ENCODE data around the gene C19orf81. TPM values are rescaled to one million over a fixed set of nuclear protein-coding genes. Genes with fewer than 3 reads are reported as not detected.
A peak's percentile ranks its signal among the peaks of the same experiment; 100 is the strongest.

C19orf81 gene
- polyA plus RNA-seq, 1 donor: 0.46 TPM

DNA sequence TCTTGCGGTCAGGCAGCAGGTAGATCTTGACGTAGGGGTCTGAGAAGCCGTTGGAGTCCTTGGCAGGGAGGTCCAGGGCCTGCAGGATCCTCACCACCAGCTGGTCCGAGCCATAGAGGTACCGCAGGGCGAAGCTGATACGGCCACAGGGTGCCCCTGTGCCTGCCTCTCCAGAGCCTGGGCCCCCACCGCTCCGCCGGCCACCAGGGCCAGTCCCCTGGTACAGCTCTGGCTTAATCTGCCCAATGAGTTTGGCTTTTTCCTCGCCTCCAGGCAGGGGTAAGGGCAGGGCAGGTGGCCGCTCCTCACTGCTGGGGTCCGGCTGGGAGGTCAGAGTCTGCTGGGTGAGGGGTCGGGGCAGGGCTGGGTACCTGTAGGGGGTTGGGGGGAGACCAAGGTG, 19.4 kb upstream of the C19orf81 start:
- no peak for DNase-seq
- Histone ChIP-seq H3K4me3 (ENCODE audit: low read length) (no peak overlapping the region), H3K27me3 (ENCODE audit: control insufficient read depth, insufficient read depth, low read length) (no peaks in the 10 kb centered on the region), H3K9me3 (ENCODE audit: control insufficient read depth, low read depth, low read length) (peaks cover 7% of the 10 kb centered on the region), H3K4me1 (ENCODE audit: control insufficient read depth, insufficient read depth, low read length) (no peaks in the 10 kb centered on the region), H3K36me3 (ENCODE audit: control insufficient read depth, insufficient read depth, low read length) (no peaks in the 10 kb centered on the region), H3K27ac (ENCODE audit: low read length) (no peak overlapping the region)
- WGBS (ENCODE audit: insufficient coverage, low lambda C conversion rate): no CpG with 5 or more reads among the region's 14 CpGs

DNA sequence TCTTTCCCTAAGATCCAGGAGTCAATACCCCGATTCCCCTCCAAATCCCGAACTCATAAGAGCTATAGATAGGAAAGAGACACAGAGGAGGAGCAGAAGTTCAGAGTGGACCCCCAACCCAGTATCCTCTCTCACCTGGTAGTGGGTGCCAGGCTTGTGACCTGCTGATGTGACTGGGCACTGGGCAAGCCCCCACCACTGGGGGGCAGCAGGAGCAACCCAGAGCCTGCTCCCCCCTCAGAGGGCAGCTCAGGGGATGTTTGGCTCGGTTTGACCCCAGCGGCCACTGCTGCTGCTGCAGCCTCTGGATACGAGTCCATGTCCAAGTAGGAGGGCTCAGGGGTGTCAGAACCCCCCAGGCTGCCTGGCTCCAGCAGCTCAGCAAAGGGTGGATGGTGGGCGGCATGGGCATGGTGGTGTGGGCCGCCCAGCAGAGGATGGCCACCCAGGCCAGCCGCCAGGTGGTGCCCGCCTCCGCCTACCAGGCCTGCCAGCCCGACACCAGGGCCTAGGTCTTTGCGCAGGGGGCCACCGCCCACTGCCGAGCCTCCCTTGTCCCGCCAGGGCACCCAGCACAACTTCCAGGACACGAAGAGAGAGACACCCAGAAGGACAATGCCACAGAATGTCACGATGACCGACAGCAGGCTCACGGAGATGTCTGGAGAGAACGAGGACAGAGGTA, 17.0 kb upstream of the C19orf81 start:
- WGBS (ENCODE audit: insufficient coverage, low lambda C conversion rate): 100% methylated on average over 1 of the region's 20 CpGs
- Histone ChIP-seq H3K36me3 (ENCODE audit: control insufficient read depth, insufficient read depth, low read length) (no peaks in the 10 kb centered on the region), H3K9me3 (ENCODE audit: control insufficient read depth, low read depth, low read length) (peaks cover 7% of the 10 kb centered on the region), H3K4me1 (ENCODE audit: control insufficient read depth, insufficient read depth, low read length) (no peaks in the 10 kb centered on the region), H3K27me3 (ENCODE audit: control insufficient read depth, insufficient read depth, low read length) (peaks cover 4% of the 10 kb centered on the region), H3K27ac (ENCODE audit: low read length) (no peak overlapping the region), H3K4me3 (ENCODE audit: low read length) (no peak overlapping the region)
- DNase-seq: no peak

DNA sequence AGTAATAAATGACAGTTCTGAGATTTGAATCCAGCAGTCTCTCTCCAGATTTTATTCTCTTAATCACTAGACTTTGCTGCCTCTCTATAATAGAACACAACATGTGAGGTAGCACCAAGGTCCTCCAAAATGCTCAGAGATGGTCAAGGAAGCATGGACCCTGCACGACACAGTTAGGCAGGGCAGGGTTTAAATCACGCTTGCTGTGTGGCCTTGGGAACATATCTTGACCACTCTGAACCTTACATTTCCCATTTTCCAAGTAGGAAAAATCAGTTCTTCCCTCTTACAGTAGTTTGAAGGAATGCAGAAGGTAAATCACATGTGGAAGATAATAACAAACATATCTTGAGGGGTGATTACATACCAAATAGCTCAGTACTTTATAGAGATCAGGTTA, 15.9 kb upstream of the C19orf81 start:
- no peak overlapping the region for H3K4me3 ChIP-seq (ENCODE audit: low read length)
- H3K9me3 ChIP-seq (ENCODE audit: control insufficient read depth, low read depth, low read length): peaks cover 7% of the 10 kb centered on the region
- no peak overlapping the region for H3K27ac ChIP-seq (ENCODE audit: low read length)
- no CpG with 5 or more reads among the region's 2 CpGs for WGBS (ENCODE audit: insufficient coverage, low lambda C conversion rate)
- H3K27me3 ChIP-seq (ENCODE audit: control insufficient read depth, insufficient read depth, low read length): peaks cover 15% of the 10 kb centered on the region
- no peaks in the 10 kb centered on the region for H3K4me1 ChIP-seq (ENCODE audit: control insufficient read depth, insufficient read depth, low read length)
- DNase-seq: no peak
- H3K36me3 ChIP-seq (ENCODE audit: control insufficient read depth, insufficient read depth, low read length): no peaks in the 10 kb centered on the region

DNA sequence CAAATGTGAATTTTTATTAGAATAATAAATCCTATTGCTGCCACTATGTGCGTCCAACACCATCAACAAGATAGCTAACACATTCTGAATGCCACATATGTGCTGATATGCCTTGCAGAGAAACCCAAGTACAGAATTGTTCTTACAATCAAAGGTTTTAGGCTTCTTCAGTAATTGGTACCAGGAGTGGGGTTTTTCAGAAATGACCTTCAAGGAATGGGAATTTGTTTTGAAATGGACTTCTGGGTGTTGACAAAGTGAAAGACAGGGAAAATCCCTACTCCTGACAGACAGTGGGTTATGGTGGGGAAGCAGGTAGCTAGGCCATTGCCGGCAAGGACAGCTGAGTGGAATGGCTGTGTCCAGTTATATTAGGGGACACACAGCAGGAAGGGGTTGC, 15.3 kb upstream of the C19orf81 start:
- WGBS (ENCODE audit: insufficient coverage, low lambda C conversion rate): no CpG with 5 or more reads among the region's 2 CpGs
- no peak overlapping the region for H3K4me3 ChIP-seq (ENCODE audit: low read length)
- no peaks in the 10 kb centered on the region for H3K4me1 ChIP-seq (ENCODE audit: control insufficient read depth, insufficient read depth, low read length)
- peaks cover 8% of the 10 kb centered on the region for H3K9me3 ChIP-seq (ENCODE audit: control insufficient read depth, low read depth, low read length)
- H3K36me3 ChIP-seq (ENCODE audit: control insufficient read depth, insufficient read depth, low read length): no peaks in the 10 kb centered on the region
- no peak for DNase-seq
- peaks cover 21% of the 10 kb centered on the region for H3K27me3 ChIP-seq (ENCODE audit: control insufficient read depth, insufficient read depth, low read length)
- H3K27ac ChIP-seq (ENCODE audit: low read length): no peak overlapping the region

DNA sequence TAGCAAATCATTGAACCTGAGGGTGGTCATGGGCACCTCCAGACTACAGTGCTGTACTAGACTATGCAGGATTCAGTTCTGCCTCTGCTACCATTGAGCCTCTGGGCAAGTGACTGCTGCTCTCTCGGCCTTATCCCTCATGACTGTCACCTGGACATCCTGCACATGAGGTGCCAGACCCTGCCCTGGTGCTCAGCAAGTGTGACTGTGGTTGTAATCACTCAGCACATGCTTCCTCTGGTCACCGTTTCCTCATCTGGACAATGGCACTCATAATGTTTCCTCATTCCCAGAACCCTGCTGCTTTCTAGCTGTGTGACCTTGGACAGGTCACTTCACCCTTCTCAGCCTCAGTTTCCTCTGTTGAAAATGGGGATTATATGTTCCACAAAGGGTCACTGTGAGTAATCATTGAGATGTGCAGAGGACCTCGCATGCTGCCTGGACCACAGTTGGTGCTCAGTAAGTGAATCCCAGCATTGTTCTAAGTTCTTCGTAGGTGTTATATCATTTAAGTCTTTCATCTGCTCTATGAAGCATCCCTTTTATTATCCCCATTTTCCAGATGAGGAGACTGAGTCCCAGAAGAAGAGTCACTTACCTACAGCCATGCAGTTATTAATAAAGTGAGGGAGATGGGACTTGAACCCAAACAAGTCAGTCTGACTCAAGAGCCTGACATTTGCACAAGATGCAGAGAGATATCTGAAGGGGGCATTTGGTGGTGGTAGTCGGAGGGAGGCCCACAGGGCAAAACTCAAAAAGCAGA, 12.7 kb upstream of the C19orf81 start:
- H3K36me3 ChIP-seq (ENCODE audit: control insufficient read depth, insufficient read depth, low read length): no peaks in the 10 kb centered on the region
- no peak overlapping the region for H3K4me3 ChIP-seq (ENCODE audit: low read length)
- H3K9me3 ChIP-seq (ENCODE audit: control insufficient read depth, low read depth, low read length): peaks cover 10% of the 10 kb centered on the region
- no peaks in the 10 kb centered on the region for H3K4me1 ChIP-seq (ENCODE audit: control insufficient read depth, insufficient read depth, low read length)
- H3K27ac ChIP-seq (ENCODE audit: low read length): no peak overlapping the region
- no peak for DNase-seq
- H3K27me3 ChIP-seq (ENCODE audit: control insufficient read depth, insufficient read depth, low read length): peaks cover 40% of the 10 kb centered on the region
- no CpG with 5 or more reads among the region's 5 CpGs for WGBS (ENCODE audit: insufficient coverage, low lambda C conversion rate)

DNA sequence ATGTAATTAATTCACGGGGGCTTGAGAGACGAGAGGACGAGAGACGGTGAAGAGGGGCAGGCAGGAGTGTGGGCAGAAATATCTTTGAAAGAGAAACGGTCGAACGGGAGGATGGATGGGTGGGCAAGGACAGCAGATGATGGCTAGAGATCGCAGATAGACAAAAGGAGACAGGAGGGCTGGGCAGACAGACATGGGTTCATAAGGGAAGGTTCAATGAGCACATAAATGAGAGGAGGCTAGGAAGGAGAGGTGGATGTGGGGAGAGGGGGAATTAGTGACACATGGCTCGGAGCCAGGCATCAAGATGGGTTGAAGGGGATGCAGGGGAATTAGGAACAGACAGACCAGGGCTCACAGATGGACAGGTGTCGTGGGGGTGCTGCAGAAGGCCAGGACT, 10.6 kb upstream of the C19orf81 start:
- H3K27me3 ChIP-seq (ENCODE audit: control insufficient read depth, insufficient read depth, low read length): peaks cover 40% of the 10 kb centered on the region
- 57% methylated on average over 6 of the region's 10 CpGs for WGBS (ENCODE audit: insufficient coverage, low lambda C conversion rate)
- H3K9me3 ChIP-seq (ENCODE audit: control insufficient read depth, low read depth, low read length): peaks cover 10% of the 10 kb centered on the region
- no peak overlapping the region for H3K27ac ChIP-seq (ENCODE audit: low read length)
- no peak for DNase-seq
- no peaks in the 10 kb centered on the region for H3K4me1 ChIP-seq (ENCODE audit: control insufficient read depth, insufficient read depth, low read length)
- H3K4me3 ChIP-seq (ENCODE audit: low read length): no peak overlapping the region
- H3K36me3 ChIP-seq (ENCODE audit: control insufficient read depth, insufficient read depth, low read length): no peaks in the 10 kb centered on the region

DNA sequence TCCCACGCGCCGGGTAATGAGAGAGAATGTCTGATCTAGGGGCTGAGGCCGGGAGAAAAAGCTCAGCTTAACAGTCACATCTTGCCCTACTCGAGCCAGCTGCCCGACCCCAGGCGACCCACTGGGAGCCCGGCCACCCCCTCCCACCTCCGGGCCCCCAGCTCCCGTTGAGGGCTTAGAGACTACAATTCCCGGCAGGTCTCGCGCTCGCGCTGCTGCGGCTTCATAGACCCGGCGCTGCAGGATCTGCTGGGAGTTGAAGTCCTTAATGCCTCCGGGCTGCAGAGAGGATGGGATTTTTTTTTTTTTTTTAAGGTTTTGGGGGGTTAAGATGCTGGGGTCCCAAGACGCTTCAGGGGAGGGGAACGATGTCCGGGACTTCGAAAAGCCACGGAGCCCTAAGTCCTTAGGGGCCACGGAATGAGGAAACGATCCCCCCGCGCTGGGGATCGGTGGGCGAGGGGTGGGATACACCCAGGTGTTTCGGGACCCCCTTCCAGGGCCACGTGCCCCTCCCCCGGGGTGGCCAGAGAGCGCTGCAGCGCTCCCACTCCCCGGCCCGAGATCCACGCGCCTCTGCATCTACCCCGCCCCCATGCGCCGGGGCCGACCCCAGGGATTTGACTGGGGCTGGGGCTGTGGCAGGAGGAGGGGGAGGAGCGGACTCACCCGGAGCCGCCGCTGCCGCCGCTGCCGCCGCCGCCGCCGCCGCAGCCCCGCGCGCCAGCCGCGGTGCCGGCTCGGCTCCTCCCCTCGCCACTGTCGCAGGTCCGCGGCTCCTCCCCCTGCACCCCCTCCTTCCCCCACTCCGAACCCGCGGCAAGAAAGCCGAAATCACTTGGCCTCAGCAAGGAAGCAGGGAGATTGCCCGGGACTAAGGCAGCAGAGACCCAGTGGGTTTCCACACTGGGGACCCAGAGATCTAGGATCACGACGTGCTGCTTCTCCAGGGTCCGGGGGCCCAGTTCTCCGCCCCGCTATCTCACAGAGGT, 9.8 kb upstream of the C19orf81 start, which contains the start of gene SYT3:
TSS of gene SYT3 (minus strand) at position 761 of the 992 bp plus-strand sequence. CDS start 2,470 bp downstream, outside the sequence.
- Histone ChIP-seq H3K4me1 (ENCODE audit: control insufficient read depth, insufficient read depth, low read length) (no peaks in the 10 kb centered on the region), H3K4me3 (ENCODE audit: low read length) (peak within 1 kb of the TSS; percentile 27), H3K9me3 (ENCODE audit: control insufficient read depth, low read depth, low read length) (peaks cover 4% of the 10 kb centered on the region), H3K27me3 (ENCODE audit: control insufficient read depth, insufficient read depth, low read length) (peaks cover 40% of the 10 kb centered on the region), H3K36me3 (ENCODE audit: control insufficient read depth, insufficient read depth, low read length) (no peaks in the 10 kb centered on the region), H3K27ac (ENCODE audit: low read length) (no peak within 1 kb of the TSS)
- no CpG with 5 or more reads among the region's 76 CpGs for WGBS (ENCODE audit: insufficient coverage, low lambda C conversion rate)
- DNase-seq: no peak

DNA sequence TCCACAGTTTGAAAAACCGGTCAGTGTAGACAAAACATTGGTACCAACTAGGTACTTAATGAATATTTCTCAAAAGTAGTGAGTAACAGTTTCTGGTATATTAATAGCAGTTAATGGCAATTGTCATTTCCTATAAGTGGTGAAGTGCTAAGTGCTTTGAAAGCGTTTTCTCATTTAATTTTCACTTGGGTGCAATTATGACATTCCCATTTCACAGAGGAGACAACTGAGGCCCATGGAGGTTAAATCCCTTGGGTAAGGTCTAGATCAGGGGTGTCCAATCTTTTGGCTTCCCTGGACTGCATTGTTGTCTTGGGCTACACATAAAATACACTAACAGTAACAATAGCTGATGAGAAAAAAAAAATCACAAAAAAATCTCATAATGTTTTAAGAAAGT, 8.9 kb upstream of the C19orf81 start:
- Histone ChIP-seq H3K36me3 (ENCODE audit: control insufficient read depth, insufficient read depth, low read length) (no peaks in the 10 kb centered on the region), H3K4me3 (ENCODE audit: low read length) (no peak overlapping the region), H3K4me1 (ENCODE audit: control insufficient read depth, insufficient read depth, low read length) (no peaks in the 10 kb centered on the region), H3K27ac (ENCODE audit: low read length) (no peak overlapping the region), H3K9me3 (ENCODE audit: control insufficient read depth, low read depth, low read length) (peaks cover 4% of the 10 kb centered on the region), H3K27me3 (ENCODE audit: control insufficient read depth, insufficient read depth, low read length) (peaks cover 40% of the 10 kb centered on the region)
- DNase-seq: no peak
- 100% methylated on average over 1 of the region's 2 CpGs for WGBS (ENCODE audit: insufficient coverage, low lambda C conversion rate)

DNA sequence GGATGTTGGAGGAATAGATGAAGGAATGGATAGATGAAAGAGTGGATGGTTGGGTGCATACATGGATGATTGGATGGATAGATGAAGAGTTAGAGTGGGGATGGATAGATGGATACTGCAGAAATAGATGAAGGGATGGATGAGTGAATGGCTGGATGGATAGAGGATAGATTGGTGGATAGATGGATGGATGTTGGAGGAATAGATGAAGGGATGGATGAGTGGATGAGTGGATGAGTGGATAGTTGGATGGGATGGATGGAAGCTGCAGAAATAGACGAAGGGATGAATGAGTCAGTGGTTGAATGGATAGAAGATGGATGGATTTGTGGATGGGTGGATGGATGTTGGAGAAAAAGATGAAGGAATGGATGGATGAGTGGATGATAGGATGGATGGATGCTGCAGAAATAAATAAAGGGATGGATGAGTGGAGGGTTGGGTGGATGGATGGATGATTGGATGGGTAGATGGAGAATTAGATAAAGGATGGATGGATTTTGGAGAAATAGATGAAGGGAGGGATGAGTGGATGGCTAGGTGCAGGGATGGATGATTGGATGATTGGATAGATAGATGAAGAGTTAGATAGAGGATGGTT, 4.8 kb upstream of the C19orf81 start:
- H3K27me3 ChIP-seq (ENCODE audit: control insufficient read depth, insufficient read depth, low read length): peaks cover 15% of the 10 kb centered on the region
- WGBS (ENCODE audit: insufficient coverage, low lambda C conversion rate): 50% methylated on average over 1 of the region's 1 CpG

DNA sequence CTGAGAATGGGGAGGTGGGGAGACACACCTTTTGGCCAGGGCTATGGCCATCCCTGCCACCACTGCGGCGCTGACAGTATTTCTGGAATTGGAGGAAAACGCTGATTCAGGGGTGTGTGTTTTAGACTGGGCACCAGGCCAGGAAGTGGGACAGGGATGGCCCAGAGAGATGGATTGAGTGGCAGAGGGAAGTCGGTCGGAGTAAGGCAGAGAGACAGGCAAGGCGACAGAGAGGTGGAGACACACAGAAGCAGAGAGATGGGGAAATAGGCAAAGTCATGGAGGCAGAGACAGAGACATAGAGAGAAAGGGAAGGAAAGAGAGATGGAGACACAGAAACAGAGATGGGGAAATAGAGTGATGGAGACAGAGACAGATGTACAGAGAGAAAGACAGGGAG, 4.1 kb upstream of the C19orf81 start:
- H3K36me3 ChIP-seq (ENCODE audit: control insufficient read depth, insufficient read depth, low read length): no peaks in the 10 kb centered on the region
- no peak overlapping the region for H3K4me3 ChIP-seq (ENCODE audit: low read length)
- DNase-seq: no peak
- no peak overlapping the region for H3K27ac ChIP-seq (ENCODE audit: low read length)
- no peaks in the 10 kb centered on the region for H3K9me3 ChIP-seq (ENCODE audit: control insufficient read depth, low read depth, low read length)
- 77% methylated on average over 3 of the region's 6 CpGs for WGBS (ENCODE audit: insufficient coverage, low lambda C conversion rate)
- peaks cover 9% of the 10 kb centered on the region for H3K27me3 ChIP-seq (ENCODE audit: control insufficient read depth, insufficient read depth, low read length)
- H3K4me1 ChIP-seq (ENCODE audit: control insufficient read depth, insufficient read depth, low read length): no peaks in the 10 kb centered on the region

More for the DNA sequence above, 4.8 kb upstream of the C19orf81 start:
- no peaks in the 10 kb centered on the region for H3K36me3 ChIP-seq (ENCODE audit: control insufficient read depth, insufficient read depth, low read length)
- no peak for DNase-seq
- no peak overlapping the region for H3K27ac ChIP-seq (ENCODE audit: low read length)
- no peak overlapping the region for H3K4me3 ChIP-seq (ENCODE audit: low read length)
- H3K9me3 ChIP-seq (ENCODE audit: control insufficient read depth, low read depth, low read length): no peaks in the 10 kb centered on the region
- no peaks in the 10 kb centered on the region for H3K4me1 ChIP-seq (ENCODE audit: control insufficient read depth, insufficient read depth, low read length)

Measured in large intestine (tissue), 3 donors.